Psoas muscle (tissue), 8 donors: ENCODE results near the gene TSPYL1. TPM values are rescaled to one million over a fixed set of nuclear protein-coding genes. Genes with fewer than 3 reads are reported as not detected.
"Not testable (repeated sequence)": the region's sequence is repeated elsewhere in the genome, so short reads cannot be mapped to it uniquely, and the experiment has no call there.

ENCODE experiments used
- ATAC-seq, 4 donors: fragments of 200-7000 bp; cut with Tn5 transposase; one replicate each; pipeline ENCODE4 v1.9.1; 2020; ENCODE audit warnings: moderate library complexity in 3 of 4, mild to moderate bottlenecking in 2 of 4
- DNase-seq, 2 donors: peaks; one replicate each; pipeline ENCODE4 v3.0.0-alpha.2; 2020
- H3K27ac ChIP-seq: fragments of 200-600 bp; one replicate; pipeline ENCODE4 v1.8.0; 2022
- H3K27me3 ChIP-seq, 3 donors: fragments of 200-600 bp in 1 of 3; one replicate each; pipeline versions ENCODE4 v1.6.1 to v1.8.0; 2013 to 2022; ENCODE audit warnings: low read length in 2 of 3, mild to moderate bottlenecking in 2 of 3, moderate library complexity in 1 of 3; ENCODE audit not compliant: insufficient read depth in 3 of 3
- H3K36me3 ChIP-seq, 2 donors: fragments of 200-600 bp in 1 of 2; one replicate each; pipeline versions ENCODE4 v1.6.1 to v1.8.0; 2013 to 2022; ENCODE audit warnings: low read depth in 1 of 2, mild to moderate bottlenecking in 1 of 2, moderate library complexity in 1 of 2; ENCODE audit not compliant: insufficient read depth in 1 of 2
- H3K4me1 ChIP-seq: fragments of 200-600 bp; one replicate; pipeline ENCODE4 v1.8.0; 2022
- H3K4me3 ChIP-seq: fragments of 200-600 bp; one replicate; pipeline ENCODE4 v1.8.0; 2022; ENCODE audit warnings: mild to moderate bottlenecking
- H3K9me3 ChIP-seq: fragments of 200-600 bp; one replicate; pipeline ENCODE4 v1.8.0; 2022
- CTCF ChIP-seq: fragments of 200-600 bp; IDR thresholded peaks from one replicate; pipeline ENCODE4 v1.8.0; 2022; ENCODE audit warnings: antibody characterized with exemption
- WGBS, 3 donors: extraction: QIAGEN DNeasy Blood & Tissue Kit; methylation state at CpG; one replicate each; pipeline versions ENCODE4 v1.1.6 to v1.1.7; 2013; 5-methylcytosine and 5-hydroxymethylcytosine counted together
- intact Hi-C, 2 donors: fragments of 100-400 bp; cut with DNase I; formaldehyde crosslinking; loops; one replicate each; pipeline versions ENCODE4 v1.11.0 to v1.14.2; 2022
- polyA plus RNA-seq, 3 donors: library from polyadenylated mRNA; stranded (reverse); fragments of 200-250 nt; gene quantifications; one replicate each; pipeline ENCODE4 v1.2.3, GENCODE V29; 2013
- total RNA-seq, 4 donors: library from RNA; stranded (reverse); fragmentation: NEBNext Ultra II Directional in 2 of 4; extraction: Animal tissue kit (Norgen Biotek cat#: 25700) in 2 of 4; gene quantifications; one replicate each; pipeline versions ENCODE4 v1.2.1 to v1.2.4, GENCODE V29; 2021 to 2023
- donor health status: healthy with polysubstance abuse.
- donor health status: DM: no; HTN: no; CAD: no; lungs with moderate emphysema.
- donor health status: Bipolar disorder and iron deficiency.
- donor health status: healthy.
- donor health status: DM: yes; HTN: yes; CAD: no.
- donor health status: DM: no; HTN: no; CAD: no.
- donor health status: DM: no; HTN: no; CAD: no.
- donor health status: DM: yes; HTN: yes; CAD: no.

Gene TSPYL1
- total and polyA plus RNA-seq, 7 donors = 20.5 to 174 (median 96.3) TPM

- WGBS, 3 donors = 85 to 90% (median 86%) methylated on average over 1 of the region's 1 CpG
- intact Hi-C loops = loop anchor here (2.0 to 10.0 kb wide), 4 partner anchors 128 to 274 kb away; no protein-coding TSS in a partner anchor
Observed at GRCh38 chr6:116286773-116287358, 7.1 kb upstream of the TSPYL1 start.

GRCh38 chr6:116284984-116285383 is 5.3 kb upstream of the TSPYL1 start:
- not testable (repeated sequence) for H3K36me3 ChIP-seq, ATAC-seq, DNase-seq, H3K9me3 ChIP-seq, H3K27me3 ChIP-seq, H3K4me3 ChIP-seq, H3K27ac ChIP-seq
- peaks cover 20% of the 10 kb centered on the region for H3K4me1 ChIP-seq
- WGBS, 3 donors = 88 to 98% (median 96%) methylated on average over 4 of the region's 4 CpGs
- intact Hi-C loops = loop anchor here (5.0 to 10.0 kb wide), 3 partner anchors 130 to 247 kb away; no protein-coding TSS in a partner anchor

More at GRCh38 chr6:116286773-116287358, 7.1 kb upstream of the TSPYL1 start:
- no peaks in the 10 kb centered on the region for H3K27me3 ChIP-seq
- H3K27ac ChIP-seq = no peak overlapping the region
- no peaks in the 10 kb centered on the region for H3K36me3 ChIP-seq
- no peak for TF ChIP-seq CTCF
- no peak overlapping the region for H3K4me3 ChIP-seq
- ATAC-seq = no peak
- peaks cover 9% of the 10 kb centered on the region for H3K4me1 ChIP-seq
- no peaks in the 10 kb centered on the region for H3K9me3 ChIP-seq
- no peak for DNase-seq

- no peak overlapping the region for H3K27ac ChIP-seq
- no peaks in the 10 kb centered on the region for H3K27me3 ChIP-seq
- DNase-seq = no peak
- H3K4me3 ChIP-seq = no peak overlapping the region
- no peaks in the 10 kb centered on the region for H3K9me3 ChIP-seq
- peaks cover 0 to 3% of the 10 kb centered on the region in 2 donors for H3K36me3 ChIP-seq
- WGBS, 3 donors = 68 to 87% (median 69%) methylated on average over 1 of the region's 1 CpG
- intact Hi-C loops = loop anchor here in 1 of 2 donors (10.0 kb wide), 1 partner anchor 132 kb away; no protein-coding TSS in a partner anchor
- no peak for TF ChIP-seq CTCF
- H3K4me1 ChIP-seq = peaks cover 24% of the 10 kb centered on the region
- ATAC-seq = no peak
Observed at GRCh38 chr6:116283191-116283590, 3.5 kb upstream of the TSPYL1 start.

- Histone ChIP-seq H3K9me3 (no peaks in the 10 kb centered on the region), H3K27ac (no peak overlapping the region), H3K27me3 (no peaks in the 10 kb centered on the region), H3K36me3 (peaks cover 0 to 8% of the 10 kb centered on the region in 2 donors), H3K4me1 (peaks cover 29% of the 10 kb centered on the region), H3K4me3 (no peak overlapping the region)
- ATAC-seq (no peak), DNase-seq (no peak)
- intact Hi-C loops = loop anchor here in 1 of 2 donors (10.0 kb wide), 1 partner anchor 132 kb away; no protein-coding TSS in a partner anchor
- no peak for TF ChIP-seq CTCF
- 60 to 76% (median 68%) methylated on average over 2 of the region's 2 CpGs for WGBS, 3 donors
Observed at GRCh38 chr6:116282698-116283097, 3.0 kb upstream of the TSPYL1 start.

GRCh38 chr6:116280933-116281316 is 1.2 kb upstream of the TSPYL1 start:
- Histone ChIP-seq H3K9me3 (no peaks in the 10 kb centered on the region), H3K27me3 (no peaks in the 10 kb centered on the region), H3K4me3 (peak overlapping the region; percentile 91), H3K27ac (peak overlapping the region; percentile 96), H3K4me1 (peaks cover 47% of the 10 kb centered on the region), H3K36me3 (peaks cover 0 to 8% of the 10 kb centered on the region in 2 donors)
- ATAC-seq = no peak
- 86 to 95% (median 92%) methylated on average over 5 of the region's 5 CpGs for WGBS, 3 donors
- TF ChIP-seq CTCF = no peak
- intact Hi-C loops = loop anchor here (2.0 to 10.0 kb wide), 2 partner anchors 134 to 290 kb away; partner anchors contain the start of gene RWDD1 (in 1 of the 2)
- no peak for DNase-seq
